Stomach (tissue), 9 donors: ENCODE data around the gene FCRL1. TPM values are rescaled to one million over a fixed set of nuclear protein-coding genes. Genes with fewer than 3 reads are reported as not detected.

ENCODE experiments used
- DNase-seq, 2 donors: peaks; one replicate each; pipeline versions ENCODE4 v3.0.0 to v3.0.0-alpha.2; 2013 to 2019
- H3K27ac ChIP-seq, 5 donors: fragments of 200-600 bp in 4 of 5; sonication (generic) in 4 of 5; one replicate each; pipeline ENCODE4 v1.5.1; 2013 to 2019; ENCODE audit warnings: mild to moderate bottlenecking in 1 of 5, moderate library complexity in 1 of 5
- H3K27me3 ChIP-seq, 3 donors: fragments of 200-600 bp; sonication (generic); one replicate each; pipeline ENCODE4 v1.5.1; 2017 to 2019; ENCODE audit warnings: mixed run types in 1 of 3
- H3K36me3 ChIP-seq, 4 donors: fragments of 200-600 bp; sonication (generic); 1 replicate in 3 of 4; 2 replicates in 1 of 4; pipeline ENCODE4 v1.5.1; 2016 to 2019
- H3K4me1 ChIP-seq, 4 donors: fragments of 200-600 bp; sonication (generic); one replicate each; pipeline ENCODE4 v1.5.1; 2016 to 2019
- H3K4me3 ChIP-seq, 4 donors: fragments of 200-600 bp; sonication (generic) in 3 of 4; one replicate each; pipeline ENCODE4 v1.5.1; 2016 to 2019; ENCODE audit warnings: mild to moderate bottlenecking in 1 of 4
- H3K9me3 ChIP-seq, 4 donors: fragments of 200-600 bp; sonication (generic); one replicate each; pipeline ENCODE4 v1.5.1; 2016 to 2019
- CTCF ChIP-seq, 7 experiments: fragments of 450-650 bp in 4 of 7; fragments of 200-600 bp in 3 of 7; sonication (generic) in 3 of 7; IDR thresholded peaks; one replicate each; pipeline ENCODE4 v1.5.1; 2016 to 2019; ENCODE audit warnings: antibody characterized with exemption in 7 of 7, control low read depth in 2 of 7, mild to moderate bottlenecking in 1 of 7
- EP300 ChIP-seq: sonication (generic); formaldehyde crosslinking; IDR thresholded peaks from one replicate; pipeline ENCODE4 v1.6.1; 2017; ENCODE audit warnings: antibody characterized with exemption
- POLR2A ChIP-seq, 4 donors: fragments of 450-650 bp; IDR thresholded peaks; one replicate each; pipeline ENCODE4 v1.6.1; 2016; ENCODE audit warnings: antibody characterized with exemption in 4 of 4, control low read depth in 2 of 4, mild to moderate bottlenecking in 1 of 4, moderate library complexity in 1 of 4
- POLR2AphosphoS5 ChIP-seq, 3 donors: sonication (generic); formaldehyde crosslinking; IDR thresholded peaks; one replicate each; pipeline ENCODE4 v1.6.1; 2016; ENCODE audit warnings: antibody characterized with exemption in 3 of 3
- WGBS, 5 donors: extraction: QIAGEN DNeasy Blood & Tissue Kit in 3 of 5; methylation state at CpG; one replicate each; pipeline versions ENCODE4 v1.1.5 to v1.1.7; 2013 to 2018; 5-methylcytosine and 5-hydroxymethylcytosine counted together
- intact Hi-C: fragments of 100-400 bp; cut with DNase I; formaldehyde crosslinking; loops from one replicate; pipeline ENCODE4 v1.15.1; 2023; ENCODE audit warnings: low total_unique reads
- polyA plus RNA-seq, 3 donors: library from polyadenylated mRNA; stranded (reverse); fragments of 200-250 nt; gene quantifications; one replicate each; pipeline ENCODE4 v1.2.3, GENCODE V29; 2013
- small RNA-seq, 4 donors: library from RNA; depleted of rRNA; stranded (forward); fragments of <200 nt; gene quantifications; one replicate each; pipeline ENCODE3, GENCODE V24; 2016
- total RNA-seq, 5 donors: library from RNA; depleted of rRNA; stranded (reverse); fragments of >200 nt; gene quantifications; one replicate each; pipeline versions ENCODE4 v1.1.0 to v1.2.3, GENCODE V29; 2014 to 2016
- donor health status: healthy with polysubstance abuse.
- donor health status: Bipolar disorder and iron deficiency.
- donor health status: healthy.

The FCRL1 gene
- total and polyA plus RNA-seq, 8 donors, result 0.29 to 2.4 (median 0.48) TPM; not detected in 5

- peaks cover 0 to 10% (median 4%) of the 10 kb centered on the region in 4 donors for H3K9me3 ChIP-seq
- no peak overlapping the region for H3K27ac ChIP-seq
- TF ChIP-seq EP300 (no peak), POLR2AphosphoS5 (IDR thresholded peaks at IDR 0.05) (no peak), POLR2A (IDR thresholded peaks at IDR 0.05) (no peak), CTCF (IDR thresholded peaks at IDR 0.05) (no peak)
- H3K4me3 ChIP-seq, result no peak overlapping the region
- WGBS, 5 donors, result 85 to 94% (median 88%) methylated on average over 4 of the region's 4 CpGs
- H3K36me3 ChIP-seq, result no peaks in the 10 kb centered on the region
- no peaks in the 10 kb centered on the region for H3K4me1 ChIP-seq
- no peak for DNase-seq
- H3K27me3 ChIP-seq, result no peaks in the 10 kb centered on the region
- intact Hi-C loops, result no loop called here
Observed at GRCh38 chr1:157758018-157758417, 61.9 kb downstream of the FCRL1 start.

- TF ChIP-seq POLR2A (IDR thresholded peaks at IDR 0.05), result no peak
- no peak for TF ChIP-seq EP300
- no peak for TF ChIP-seq POLR2AphosphoS5 (IDR thresholded peaks at IDR 0.05)
- no peak for TF ChIP-seq CTCF (IDR thresholded peaks at IDR 0.05)
- WGBS, 5 donors, result 52 to 89% (median 71%) methylated on average over 1 of the region's 1 CpG
- intact Hi-C loops, result no loop called here
Observed at GRCh38 chr1:157753611-157754010, 66.3 kb downstream of the FCRL1 start.

GRCh38 chr1:157751283-157751682, 68.6 kb downstream of the FCRL1 start:
- no peak for DNase-seq
- Histone ChIP-seq H3K36me3 (no peaks in the 10 kb centered on the region), H3K4me1 (no peaks in the 10 kb centered on the region), H3K9me3 (no peaks in the 10 kb centered on the region), H3K27me3 (no peaks in the 10 kb centered on the region), H3K27ac (no peak overlapping the region), H3K4me3 (no peak overlapping the region)
- intact Hi-C loops, result no loop called here
- WGBS, 5 donors, result 46 to 61% (median 50%) methylated on average over 3 of the region's 3 CpGs
- TF ChIP-seq POLR2AphosphoS5 (IDR thresholded peaks at IDR 0.05) (no peak), POLR2A (IDR thresholded peaks at IDR 0.05) (no peak), EP300 (no peak), CTCF (IDR thresholded peaks at IDR 0.05) (no peak)

More at GRCh38 chr1:157753611-157754010, 66.3 kb downstream of the FCRL1 start:
- Histone ChIP-seq H3K9me3 (no peaks in the 10 kb centered on the region), H3K36me3 (no peaks in the 10 kb centered on the region), H3K4me1 (no peaks in the 10 kb centered on the region), H3K27me3 (no peaks in the 10 kb centered on the region), H3K4me3 (no peak overlapping the region), H3K27ac (no peak overlapping the region)
- DNase-seq, result no peak

- H3K36me3 ChIP-seq, result no peaks in the 10 kb centered on the region
- 89 to 98% (median 96%) methylated on average over 3 of the region's 3 CpGs for WGBS, 5 donors
- DNase-seq, result no peak
- no peak overlapping the region for H3K4me3 ChIP-seq
- no peaks in the 10 kb centered on the region for H3K9me3 ChIP-seq
- TF ChIP-seq POLR2AphosphoS5 (IDR thresholded peaks at IDR 0.05), result no peak
- no peak overlapping the region for H3K27ac ChIP-seq
- no peaks in the 10 kb centered on the region for H3K27me3 ChIP-seq
- H3K4me1 ChIP-seq, result no peaks in the 10 kb centered on the region
- intact Hi-C loops, result no loop called here
Observed at GRCh38 chr1:157748262-157748817, 71.6 kb downstream of the FCRL1 start.

Small RNAs within 50 kb of the gene (small RNA-seq; reads per million reads assigned to genes)
- gene MRPS21P2, result 0 reads per million in 4 donors

Other genes with a start within 250 kb of the FCRL1 start
- not detected for gene FCRL4, start 222.0 kb downstream of the FCRL1 start, total RNA-seq
- gene FCRL4, start 222.0 kb downstream of the FCRL1 start, polyA plus RNA-seq, result under 1 TPM in 1 of 3 donors, not detected in 2; 0.15 TPM
- gene FCRL3, start 119.4 kb downstream of the FCRL1 start, total RNA-seq, result under 1 TPM in 1 of 5 donors, not detected in 4; 0.55 TPM
- under 1 TPM in 1 of 3 donors, not detected in 2; 0.30 TPM for gene FCRL3, start 119.4 kb downstream of the FCRL1 start, polyA plus RNA-seq
- 1 to 10 TPM in 1 of 5 donors, under 1 TPM in 1, not detected in 3; 0.73 to 2.5 TPM for gene FCRL2, start 43.0 kb downstream of the FCRL1 start, total RNA-seq
- 1 to 10 TPM in 1 of 3 donors, under 1 TPM in 2; 0.37 to 1.8 (median 0.90) TPM for gene FCRL2, start 43.0 kb downstream of the FCRL1 start, polyA plus RNA-seq
- 1 to 10 TPM in 1 of 5 donors, not detected in 4; 1.8 TPM for gene CD5L, start 21.7 kb upstream of the FCRL1 start, total RNA-seq
- gene CD5L, start 21.7 kb upstream of the FCRL1 start, polyA plus RNA-seq, result not detected
- 10 to 100 TPM in 3 of 5 donors, 1 to 10 TPM in 2; 3.2 to 27.9 (median 10.7) TPM for gene KIRREL1, start 173.5 kb upstream of the FCRL1 start, total RNA-seq
- gene KIRREL1, start 173.5 kb upstream of the FCRL1 start, polyA plus RNA-seq, result 1 to 10 TPM; 2.8 to 4.3 (median 4.0) TPM